MCF 10A (cell line): Measurements from ENCODE around the gene GMPR. TPM values are rescaled to one million over a fixed set of nuclear protein-coding genes. Genes with fewer than 3 reads are reported as not detected.
A peak's percentile ranks its signal among the peaks of the same experiment; 100 is the strongest.

Experiments used
- BruUV-seq: library from RNA; stranded (reverse); fragments of 400-500 nt; replicated peaks from 2 replicates; lab custom pipeline; 2021; lab: Mats Ljungman, UMichigan
- CTCF ChIA-PET: fragments of 300-600 bp; sonication (Branson Sonifier 250); formaldehyde crosslinking; extraction: SDS; loops from one replicate; lab custom pipeline; 2021; ENCODE audit warnings: antibody characterized with exemption, inconsistent platforms; lab: Yijun Ruan, JAX
- POLR2A ChIA-PET: fragments of 300-600, 350-650 bp; sonication (Branson Sonifier 250); formaldehyde crosslinking; extraction: SDS; loops from one replicate; lab custom pipeline; 2020; ENCODE audit warnings: antibody characterized with exemption, inconsistent platforms; lab: Yijun Ruan, JAX
- DNase-seq: peaks from one replicate; pipeline ENCODE4 v3.0.0-alpha.2; 2018; ENCODE audit not compliant: unreplicated experiment
- H3K27ac Mint-ChIP-seq: one replicate; pipeline ENCODE4 v1.8.0; 2022; ENCODE audit warnings: mild to moderate bottlenecking, low read depth, mixed read lengths; ENCODE audit not compliant: unreplicated experiment
- H3K27me3 Mint-ChIP-seq: one replicate; pipeline ENCODE4 v1.8.0; 2022; ENCODE audit warnings: mixed read lengths; ENCODE audit not compliant: insufficient read depth, unreplicated experiment
- H3K36me3 Mint-ChIP-seq: one replicate; pipeline ENCODE4 v1.8.0; 2022; ENCODE audit warnings: mild to moderate bottlenecking, moderate library complexity, mixed read lengths; ENCODE audit not compliant: insufficient read depth, unreplicated experiment
- H3K4me1 Mint-ChIP-seq: one replicate; pipeline ENCODE4 v1.8.0; 2022; ENCODE audit warnings: mixed read lengths; ENCODE audit not compliant: insufficient read depth, unreplicated experiment
- H3K4me3 Mint-ChIP-seq: one replicate; pipeline ENCODE4 v1.8.0; 2022; ENCODE audit warnings: mild to moderate bottlenecking, moderate library complexity, mixed read lengths; ENCODE audit not compliant: unreplicated experiment
- H3K9me3 Mint-ChIP-seq: one replicate; pipeline ENCODE4 v1.8.0; 2022; ENCODE audit warnings: mixed read lengths; ENCODE audit not compliant: unreplicated experiment
- intact Hi-C: fragments of 100-400 bp; cut with micrococcal nuclease; formaldehyde crosslinking; loops from 2 replicates; pipeline ENCODE4 v1.14.1; 2022
- total RNA-seq: library from RNA; stranded (reverse); gene quantifications from 2 replicates; pipeline ENCODE4 v1.2.3, GENCODE V29; 2022
- TF ChIP-seq, protein P1 (sequence below): fragments of 200-600 bp; IDR thresholded peaks from one replicate; pipeline ENCODE4 v1.8.0; 2022; ENCODE audit warnings: antibody characterized with exemption, mild to moderate bottlenecking; ENCODE audit not compliant: unreplicated experiment

The GMPR gene
- total RNA-seq, 1 experiment from 2014 or later = 3.0 TPM

DNA sequence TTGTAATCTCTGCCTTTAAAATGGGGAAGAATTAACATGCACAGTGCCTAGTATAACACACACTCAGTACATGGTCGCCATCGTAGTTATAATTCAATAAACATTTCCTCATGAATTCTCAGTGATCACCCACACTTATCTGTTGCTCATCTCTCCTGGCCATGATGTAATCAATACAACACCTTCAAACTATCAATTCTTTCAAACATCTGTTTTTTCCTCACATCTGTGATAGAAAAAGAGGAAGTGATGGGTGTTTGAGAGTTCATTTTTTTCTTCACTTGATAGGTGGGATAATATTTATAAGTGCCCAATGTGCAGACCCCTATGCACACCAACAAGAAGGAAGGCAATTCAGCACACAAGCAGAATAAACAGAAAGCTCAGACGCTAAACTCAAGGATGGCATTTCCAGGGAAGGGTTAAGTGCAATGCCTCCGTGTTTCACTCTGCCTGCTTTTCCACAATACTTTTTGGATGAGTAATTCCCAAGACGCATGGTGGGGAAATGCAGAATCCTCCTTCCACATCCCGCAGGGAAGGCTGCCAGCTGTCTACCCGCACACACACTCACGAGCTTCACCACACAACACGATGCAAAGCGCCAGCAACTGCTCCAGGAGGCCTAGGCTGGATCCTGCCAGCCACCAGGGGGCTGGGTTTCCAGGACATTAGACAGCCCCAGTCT, 100.3 kb downstream of the GMPR start:
- no peaks in the 10 kb centered on the region for H3K9me3 Mint-ChIP-seq
- DNase-seq = peak; percentile 88
- intact Hi-C loops = no loop called here
- H3K36me3 Mint-ChIP-seq = no peaks in the 10 kb centered on the region
- TF ChIP-seq, protein P1, sequence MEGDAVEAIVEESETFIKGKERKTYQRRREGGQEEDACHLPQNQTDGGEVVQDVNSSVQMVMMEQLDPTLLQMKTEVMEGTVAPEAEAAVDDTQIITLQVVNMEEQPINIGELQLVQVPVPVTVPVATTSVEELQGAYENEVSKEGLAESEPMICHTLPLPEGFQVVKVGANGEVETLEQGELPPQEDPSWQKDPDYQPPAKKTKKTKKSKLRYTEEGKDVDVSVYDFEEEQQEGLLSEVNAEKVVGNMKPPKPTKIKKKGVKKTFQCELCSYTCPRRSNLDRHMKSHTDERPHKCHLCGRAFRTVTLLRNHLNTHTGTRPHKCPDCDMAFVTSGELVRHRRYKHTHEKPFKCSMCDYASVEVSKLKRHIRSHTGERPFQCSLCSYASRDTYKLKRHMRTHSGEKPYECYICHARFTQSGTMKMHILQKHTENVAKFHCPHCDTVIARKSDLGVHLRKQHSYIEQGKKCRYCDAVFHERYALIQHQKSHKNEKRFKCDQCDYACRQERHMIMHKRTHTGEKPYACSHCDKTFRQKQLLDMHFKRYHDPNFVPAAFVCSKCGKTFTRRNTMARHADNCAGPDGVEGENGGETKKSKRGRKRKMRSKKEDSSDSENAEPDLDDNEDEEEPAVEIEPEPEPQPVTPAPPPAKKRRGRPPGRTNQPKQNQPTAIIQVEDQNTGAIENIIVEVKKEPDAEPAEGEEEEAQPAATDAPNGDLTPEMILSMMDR = no peak
- H3K27ac Mint-ChIP-seq = peak overlapping the region; percentile 63
- peaks cover 41% of the 10 kb centered on the region for H3K4me1 Mint-ChIP-seq
- CTCF ChIA-PET = interaction anchor here (0.6 to 1.7 kb wide), 6 partner anchors 68 to 747 kb away, joined by 3 to 4 read pairs (median 3); no protein-coding TSS in a partner anchor
- BruUV-seq = no TSS peak
- POLR2A ChIA-PET = interaction anchor here (0.9 to 1.2 kb wide), 2 partner anchors 388 to 423 kb away, joined by 3 to 4 read pairs; partner anchors contain the start of gene ATXN1
- H3K4me3 Mint-ChIP-seq = no peak overlapping the region
- H3K27me3 Mint-ChIP-seq = no peaks in the 10 kb centered on the region

DNA sequence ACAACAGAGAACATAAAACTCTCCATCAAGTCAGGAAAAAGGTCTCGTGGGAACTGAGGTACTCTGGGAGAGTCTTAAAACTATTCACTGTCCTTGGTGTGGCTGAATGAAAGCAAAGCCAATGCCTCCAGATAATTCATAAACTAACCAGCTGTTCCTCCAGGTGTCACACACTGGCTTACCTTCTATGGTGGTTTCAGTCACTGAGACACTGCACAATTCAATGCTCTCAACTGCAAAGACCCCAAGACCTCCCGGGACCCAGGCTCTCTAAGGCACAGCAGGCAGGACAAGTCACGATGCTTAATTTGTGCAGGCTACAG, 100.8 kb downstream of the GMPR start:
- peak overlapping the region; percentile 63 for H3K27ac Mint-ChIP-seq
- no peak for DNase-seq
- H3K9me3 Mint-ChIP-seq = no peaks in the 10 kb centered on the region
- no peaks in the 10 kb centered on the region for H3K27me3 Mint-ChIP-seq
- TF ChIP-seq, protein P1 = peak; percentile 17
- no peak overlapping the region for H3K4me3 Mint-ChIP-seq
- H3K36me3 Mint-ChIP-seq = no peaks in the 10 kb centered on the region
- POLR2A ChIA-PET = interaction anchor here (0.9 to 1.2 kb wide), 2 partner anchors 387 to 423 kb away, joined by 3 to 4 read pairs; partner anchors contain the start of gene ATXN1
- BruUV-seq = no TSS peak
- peaks cover 41% of the 10 kb centered on the region for H3K4me1 Mint-ChIP-seq
- CTCF ChIA-PET = interaction anchor here (0.7 to 1.7 kb wide), 5 partner anchors 68 to 747 kb away, joined by 3 to 4 read pairs (median 3); no protein-coding TSS in a partner anchor
- intact Hi-C loops = no loop called here

DNA sequence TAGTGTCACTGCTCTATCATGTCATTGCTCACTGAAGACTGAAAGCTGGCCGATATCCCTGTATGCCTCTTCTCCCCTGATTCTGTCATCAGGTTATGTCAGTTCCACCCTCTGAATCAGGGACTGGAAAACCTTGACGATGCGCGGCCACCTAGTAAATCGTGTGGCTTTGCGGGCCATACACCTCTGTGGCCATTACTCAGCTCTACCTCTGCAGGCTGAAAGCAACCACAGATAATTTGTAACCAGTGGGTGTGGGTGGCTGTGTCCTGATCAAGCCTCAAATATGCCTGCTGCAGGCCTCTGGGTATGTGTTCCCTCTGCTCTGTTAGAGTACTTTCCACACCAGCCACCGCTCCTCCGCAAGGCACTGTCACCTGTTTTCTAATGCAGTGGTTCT, 105.2 kb downstream of the GMPR start:
- ChIA-PET CTCF (interaction anchor here (0.9 kb wide), 1 partner anchor 22 kb away, joined by 4 read pairs; no protein-coding TSS in a partner anchor), POLR2A (no interaction called here)
- Mint-ChIP-seq H3K27ac (no peak overlapping the region), H3K4me3 (no peak overlapping the region), H3K36me3 (no peaks in the 10 kb centered on the region), H3K9me3 (no peaks in the 10 kb centered on the region), H3K27me3 (no peaks in the 10 kb centered on the region), H3K4me1 (peaks cover 14% of the 10 kb centered on the region)
- TF ChIP-seq, protein P1 = no peak
- no TSS peak for BruUV-seq
- intact Hi-C loops = no loop called here
- no peak for DNase-seq

DNA sequence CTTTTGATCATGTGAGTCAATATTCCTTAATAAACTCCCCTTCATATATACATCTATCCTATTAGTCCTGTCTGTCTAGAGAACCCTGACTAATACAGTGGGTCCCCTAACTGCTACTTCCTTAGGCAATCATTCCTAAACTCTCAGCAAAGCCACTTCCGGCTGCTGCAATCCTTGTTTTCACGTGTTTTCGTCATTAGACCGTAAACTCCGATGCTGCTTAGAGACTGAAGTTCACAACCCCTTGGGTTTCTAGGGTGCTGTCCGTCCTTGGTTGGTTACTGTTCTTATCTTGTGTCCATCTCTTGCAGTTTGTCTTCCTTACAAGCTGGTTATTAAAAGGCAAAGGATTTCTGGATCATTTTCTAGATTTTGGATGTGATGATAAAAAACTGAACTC, 106.4 kb downstream of the GMPR start:
- H3K27me3 Mint-ChIP-seq = no peaks in the 10 kb centered on the region
- TF ChIP-seq, protein P1 = no peak
- CTCF ChIA-PET = no interaction called here
- no peak overlapping the region for H3K4me3 Mint-ChIP-seq
- BruUV-seq = no TSS peak
- H3K4me1 Mint-ChIP-seq = peaks cover 6% of the 10 kb centered on the region
- H3K27ac Mint-ChIP-seq = no peak overlapping the region
- POLR2A ChIA-PET = no interaction called here
- H3K36me3 Mint-ChIP-seq = no peaks in the 10 kb centered on the region
- no peaks in the 10 kb centered on the region for H3K9me3 Mint-ChIP-seq
- intact Hi-C loops = no loop called here
- DNase-seq = no peak

Other genes starting within 250 kb of the GMPR start
- 2.1 TPM in 2 replicates for gene MYLIP, start 109.5 kb upstream of the GMPR start, total RNA-seq